Spleen (tissue), 11 donors: ENCODE results near the gene USE1. TPM values are rescaled to one million over a fixed set of nuclear protein-coding genes. Genes with fewer than 3 reads are reported as not detected.

ENCODE experiments used
- DNase-seq: peaks from one replicate; pipeline ENCODE4 v3.0.0-alpha.2; 2020
- H3K27ac ChIP-seq, 8 donors: fragments of 200-600 bp; sonication (generic) in 7 of 8; 1 replicate in 4 of 8; 2 replicates in 4 of 8; pipeline versions ENCODE4 v1.5.0 to v1.8.0; 2016 to 2021; ENCODE audit warnings: inconsistent platforms in 4 of 8, mild to moderate bottlenecking in 4 of 8, moderate library complexity in 1 of 8
- H3K27me3 ChIP-seq, 7 donors: fragments of 200-600 bp; sonication (generic) in 6 of 7; replicated peaks in 1 of 7; 1 replicate in 4 of 7; 2 replicates in 3 of 7; pipeline versions ENCODE4 v1.5.0 to v1.8.0; 2016 to 2021; ENCODE audit warnings: inconsistent platforms in 3 of 7, mild to moderate bottlenecking in 1 of 7
- H3K36me3 ChIP-seq, 6 donors: fragments of 200-600 bp; sonication (generic) in 5 of 6; 1 replicate in 4 of 6; 2 replicates in 2 of 6; pipeline versions ENCODE4 v1.5.0 to v1.8.0; 2016 to 2021; ENCODE audit warnings: inconsistent platforms in 2 of 6
- H3K4me1 ChIP-seq, 6 donors: fragments of 200-600 bp; sonication (generic) in 5 of 6; 1 replicate in 3 of 6; 2 replicates in 3 of 6; pipeline versions ENCODE4 v1.5.0 to v1.8.0; 2016 to 2021; ENCODE audit warnings: inconsistent platforms in 3 of 6
- H3K4me3 ChIP-seq, 8 donors: fragments of 200-600 bp; sonication (generic) in 7 of 8; 1 replicate in 4 of 8; 2 replicates in 4 of 8; pipeline versions ENCODE4 v1.5.0 to v1.8.0; 2016 to 2021; ENCODE audit warnings: inconsistent platforms in 4 of 8, mild to moderate bottlenecking in 4 of 8, moderate library complexity in 2 of 8
- H3K9me3 ChIP-seq, 8 donors: fragments of 200-600 bp; sonication (generic) in 7 of 8; 1 replicate in 4 of 8; 2 replicates in 4 of 8; pipeline versions ENCODE4 v1.5.0 to v1.8.0; 2016 to 2021; ENCODE audit warnings: inconsistent platforms in 4 of 8
- CTCF ChIP-seq, 11 experiments: fragments of 200-600 bp in 7 of 11; fragments of 450-650 bp in 4 of 11; sonication (generic) in 4 of 11; IDR thresholded peaks in 8 of 11; conservative IDR thresholded peaks in 3 of 11; 1 replicate in 7 of 11; 2 replicates in 4 of 11; pipeline versions ENCODE4 v1.4.0 to v1.8.0; 2016 to 2021; ENCODE audit warnings: antibody characterized with exemption in 11 of 11, inconsistent platforms in 4 of 11, mild to moderate bottlenecking in 1 of 11
- POLR2A ChIP-seq, 3 donors: fragments of 450-650 bp; IDR thresholded peaks; one replicate each; pipeline ENCODE4 v1.5.1; 2017; ENCODE audit warnings: antibody characterized with exemption in 3 of 3, mild to moderate bottlenecking in 1 of 3
- POLR2AphosphoS5 ChIP-seq, 3 donors: sonication (generic); formaldehyde crosslinking; IDR thresholded peaks; one replicate each; pipeline ENCODE4 v1.5.1; 2017; ENCODE audit warnings: antibody characterized with exemption in 3 of 3
- WGBS, 5 donors: extraction: QIAGEN DNeasy Blood & Tissue Kit in 3 of 5; methylation state at CpG; one replicate each; pipeline versions ENCODE4 v1.1.5 to v1.1.7; 2013 to 2018; 5-methylcytosine and 5-hydroxymethylcytosine counted together
- intact Hi-C: fragments of 100-400 bp; cut with DNase I; formaldehyde crosslinking; loops from one replicate; pipeline ENCODE4 v1.15.0; 2023; ENCODE audit warnings: low total_unique reads
- polyA plus RNA-seq, 3 donors: library from polyadenylated mRNA; stranded (reverse); fragments of 200-250 nt; gene quantifications; one replicate each; pipeline ENCODE4 v1.2.1, GENCODE V29; 2013
- total RNA-seq, 7 donors: library from RNA; depleted of rRNA in 3 of 7; stranded (reverse); fragments of >200 nt in 3 of 7; fragmentation: NEBNext Ultra II Directional in 4 of 7; extraction: Animal tissue kit (Norgen Biotek cat#: 25700) in 4 of 7; gene quantifications; one replicate each; pipeline versions ENCODE4 v1.1.0 to v1.2.1, GENCODE V29; 2016 to 2021
- donor health status: healthy with polysubstance abuse.
- donor health status: DM: no; HTN: no; CAD: no; lungs with moderate emphysema.
- donor health status: DM: no; HTN: no; CAD: no.
- donor health status: Bipolar disorder and iron deficiency.
- donor health status: healthy.
- donor health status: DM: no; HTN: no; CAD: no.
- donor health status: DM: yes; HTN: yes; CAD: no.

Gene USE1
- total and polyA plus RNA-seq, 10 donors = 17.2 to 74.4 (median 28.6) TPM

- H3K27ac ChIP-seq = no peak overlapping the region
- H3K4me1 ChIP-seq = no peaks in the 10 kb centered on the region
- no peaks in the 10 kb centered on the region for H3K9me3 ChIP-seq
- 93 to 98% (median 96%) methylated on average over 13 to 26 of the region's 26 CpGs for WGBS, 5 donors
- peaks cover 15 to 100% (median 92%) of the 10 kb centered on the region in 6 donors for H3K36me3 ChIP-seq
- intact Hi-C loops = no loop called here
- no peak overlapping the region for H3K4me3 ChIP-seq
- DNase-seq = no peak
- TF ChIP-seq CTCF (IDR thresholded peaks at IDR 0.05 in 8 of 11, conservative IDR thresholded peaks at IDR 0.05 in 3 of 11) (no peak), POLR2AphosphoS5 (IDR thresholded peaks at IDR 0.05) (peak in 1 of 3 donors; percentile 43), POLR2A (IDR thresholded peaks at IDR 0.05) (no peak)
- no peaks in the 10 kb centered on the region for H3K27me3 ChIP-seq
These were observed 22.4 kb upstream of the USE1 start for GRCh38 chr19:17192751-17193150.

DNA sequence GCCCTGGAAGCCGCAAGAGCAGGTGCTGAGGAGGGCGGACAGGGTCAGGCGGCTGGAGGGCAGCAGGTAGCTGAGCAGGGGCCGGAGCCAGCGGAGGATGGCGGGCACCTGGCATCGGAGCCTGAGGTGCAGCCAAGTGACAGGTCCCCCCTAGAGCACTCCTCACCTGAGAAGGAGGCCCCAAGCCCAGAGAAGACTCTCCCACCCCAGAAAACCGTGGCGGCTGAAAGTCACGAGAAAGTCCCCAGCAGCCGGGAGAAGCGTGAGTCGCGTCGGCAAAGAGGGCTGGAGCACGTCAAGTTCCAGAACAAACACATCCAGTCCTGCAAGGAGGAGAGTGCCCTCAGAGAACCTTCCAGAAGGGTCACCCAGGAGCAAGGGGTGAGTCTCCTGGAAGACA is 20.5 kb upstream of the USE1 start:
- H3K36me3 ChIP-seq = peaks cover 15 to 100% (median 92%) of the 10 kb centered on the region in 6 donors
- intact Hi-C loops = no loop called here
- WGBS, 5 donors = 96 to 98% (median 96%) methylated on average over 16 of the region's 16 CpGs
- H3K4me3 ChIP-seq = no peak overlapping the region
- no peaks in the 10 kb centered on the region for H3K4me1 ChIP-seq
- no peaks in the 10 kb centered on the region for H3K27me3 ChIP-seq
- TF ChIP-seq POLR2AphosphoS5 (IDR thresholded peaks at IDR 0.05) = peak in 2 of 3 donors; percentile 6 to 11
- no peak for TF ChIP-seq POLR2A (IDR thresholded peaks at IDR 0.05)
- DNase-seq = peak; percentile 39
- no peaks in the 10 kb centered on the region for H3K9me3 ChIP-seq
- H3K27ac ChIP-seq = no peak overlapping the region

DNA sequence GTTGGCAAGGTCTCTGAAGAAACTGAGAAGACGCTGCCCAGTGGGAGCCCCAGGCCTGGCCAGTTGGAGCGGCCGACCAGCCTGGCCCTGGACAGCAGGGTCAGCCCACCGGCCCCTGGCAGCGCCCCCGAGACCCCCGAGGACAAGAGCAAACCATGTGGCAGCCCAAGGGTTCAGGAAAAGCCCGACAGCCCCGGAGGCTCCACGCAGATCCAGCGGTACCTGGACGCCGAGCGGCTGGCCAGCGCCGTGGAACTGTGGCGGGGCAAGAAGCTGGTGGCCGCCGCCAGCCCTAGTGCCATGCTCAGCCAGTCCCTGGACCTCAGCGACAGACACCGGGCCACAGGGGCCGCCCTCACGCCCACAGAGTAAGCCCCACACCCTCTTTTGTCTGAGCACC is 20.1 kb upstream of the USE1 start:
- TF ChIP-seq CTCF (IDR thresholded peaks at IDR 0.05 in 8 of 11, conservative IDR thresholded peaks at IDR 0.05 in 3 of 11) = no peak
- TF ChIP-seq POLR2AphosphoS5 (IDR thresholded peaks at IDR 0.05) = no peak
- no peak for TF ChIP-seq POLR2A (IDR thresholded peaks at IDR 0.05)
- 96 to 98% (median 97%) methylated on average over 9 to 23 of the region's 23 CpGs for WGBS, 5 donors

DNA sequence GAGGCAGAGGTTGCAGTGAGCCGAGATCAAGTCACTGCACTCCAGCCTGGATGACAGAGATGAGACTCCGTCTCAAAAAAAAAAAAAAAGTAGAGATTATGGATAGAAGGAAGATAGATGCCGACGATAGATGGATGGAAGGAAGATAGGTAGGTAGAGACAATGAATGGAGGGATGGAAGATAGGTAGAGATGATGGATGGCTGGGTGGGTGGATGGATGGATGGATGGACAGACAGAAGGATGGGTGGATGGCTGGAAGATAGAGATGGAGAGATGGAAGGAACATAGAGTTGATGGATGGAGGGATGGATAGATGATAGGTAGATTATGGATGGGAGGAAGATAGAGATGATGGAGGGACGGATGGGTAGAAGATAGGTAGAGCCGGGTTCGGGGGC is 18.5 kb upstream of the USE1 start:
- H3K36me3 ChIP-seq = peaks cover 10 to 100% (median 92%) of the 10 kb centered on the region in 6 donors
- no peaks in the 10 kb centered on the region for H3K4me1 ChIP-seq
- H3K27ac ChIP-seq = no peak overlapping the region
- no peaks in the 10 kb centered on the region for H3K9me3 ChIP-seq
- intact Hi-C loops = no loop called here
- 94 to 98% (median 98%) methylated on average over 7 of the region's 7 CpGs for WGBS, 5 donors
- no peaks in the 10 kb centered on the region for H3K27me3 ChIP-seq
- DNase-seq = no peak
- no peak overlapping the region for H3K4me3 ChIP-seq
- no peak for TF ChIP-seq CTCF (IDR thresholded peaks at IDR 0.05 in 8 of 11, conservative IDR thresholded peaks at IDR 0.05 in 3 of 11)
- no peak for TF ChIP-seq POLR2A (IDR thresholded peaks at IDR 0.05)
- no peak for TF ChIP-seq POLR2AphosphoS5 (IDR thresholded peaks at IDR 0.05)

More for the DNA sequence above, 20.1 kb upstream of the USE1 start:
- H3K36me3 ChIP-seq = peaks cover 15 to 100% (median 92%) of the 10 kb centered on the region in 6 donors
- no peaks in the 10 kb centered on the region for H3K4me1 ChIP-seq
- H3K9me3 ChIP-seq = no peaks in the 10 kb centered on the region
- H3K27ac ChIP-seq = no peak overlapping the region
- intact Hi-C loops = no loop called here
- DNase-seq = peak; percentile 48
- no peaks in the 10 kb centered on the region for H3K27me3 ChIP-seq
- H3K4me3 ChIP-seq = no peak overlapping the region

DNA sequence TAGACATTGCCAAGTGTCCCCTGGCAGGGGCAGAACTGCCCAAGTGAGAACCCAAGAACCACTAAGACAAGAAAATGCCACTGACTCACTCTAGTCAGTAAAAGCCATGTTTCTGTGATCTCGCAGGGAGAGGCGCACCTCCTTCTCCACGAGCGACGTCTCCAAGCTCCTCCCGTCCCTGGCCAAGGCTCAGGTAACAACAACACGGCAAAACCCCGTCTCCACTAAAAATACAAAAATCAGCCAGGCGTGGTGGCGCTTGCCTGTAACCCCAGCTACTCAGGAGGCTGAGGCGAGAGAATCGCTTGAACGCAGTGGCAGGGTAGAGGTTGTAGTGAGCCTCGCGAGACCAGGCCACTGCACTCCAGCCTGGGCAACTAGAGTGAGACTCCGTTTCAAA is 17.5 kb upstream of the USE1 start:
- no peak overlapping the region for H3K27ac ChIP-seq
- DNase-seq = no peak
- no peaks in the 10 kb centered on the region for H3K4me1 ChIP-seq
- TF ChIP-seq POLR2AphosphoS5 (IDR thresholded peaks at IDR 0.05) (peak in 1 of 3 donors; percentile 43), CTCF (IDR thresholded peaks at IDR 0.05 in 8 of 11, conservative IDR thresholded peaks at IDR 0.05 in 3 of 11) (no peak)
- no peaks in the 10 kb centered on the region for H3K9me3 ChIP-seq
- WGBS, 5 donors = 87 to 94% (median 91%) methylated on average over 16 of the region's 16 CpGs
- H3K4me3 ChIP-seq = no peak overlapping the region
- intact Hi-C loops = no loop called here
- peaks cover 9 to 100% (median 92%) of the 10 kb centered on the region in 6 donors for H3K36me3 ChIP-seq
- no peaks in the 10 kb centered on the region for H3K27me3 ChIP-seq
